Suprapubic skin (tissue), 3 donors: ENCODE data around the gene EBI3.

ENCODE experiments used
- CTCF ChIP-seq, 2 donors: fragments of 200-600 bp in 1 of 2; fragments of 450-650 bp in 1 of 2; sonication (generic) in 1 of 2; IDR thresholded peaks; one replicate each; pipeline ENCODE4 v1.5.1; 2016 to 2019; ENCODE audit warnings: antibody characterized with exemption in 2 of 2, mild to moderate bottlenecking in 1 of 2, moderate library complexity in 1 of 2
- POLR2AphosphoS5 ChIP-seq, 3 donors: sonication (generic); formaldehyde crosslinking; IDR thresholded peaks; one replicate each; pipeline ENCODE4 v1.6.1; 2017; ENCODE audit warnings: antibody characterized with exemption in 3 of 3

- TF ChIP-seq CTCF (IDR thresholded peaks at IDR 0.05) (no peak), POLR2AphosphoS5 (IDR thresholded peaks at IDR 0.05) (no peak)
Observed at GRCh38 chr19:4260613-4261191, 31.4 kb downstream of the EBI3 start.
